Fibroblast of skin of scalp (primary cell): ENCODE results near the gene PYROXD2. TPM values are rescaled to one million over a fixed set of nuclear protein-coding genes. Genes with fewer than 3 reads are reported as not detected.
A peak's percentile ranks its signal among the peaks of the same experiment; 100 is the strongest.

ENCODE experiments used
- DNase-seq: peaks from one replicate; pipeline ENCODE4 v3.0.0-alpha.2; 2013
- polyA plus RNA-seq, 2 experiments: library from polyadenylated mRNA; unstranded; fragments of 120-200 nt; gene quantifications; one replicate each; pipeline ENCODE4 v1.2.1, GENCODE V29; 2013; ENCODE audit not compliant: insufficient read length in 2 of 2

The PYROXD2 gene
- polyA plus RNA-seq (2013, experiment 1 of 2; ENCODE audit: insufficient read length), result 15.0 TPM
- polyA plus RNA-seq (2013, experiment 2 of 2; ENCODE audit: insufficient read length), result 12.5 TPM

DNA sequence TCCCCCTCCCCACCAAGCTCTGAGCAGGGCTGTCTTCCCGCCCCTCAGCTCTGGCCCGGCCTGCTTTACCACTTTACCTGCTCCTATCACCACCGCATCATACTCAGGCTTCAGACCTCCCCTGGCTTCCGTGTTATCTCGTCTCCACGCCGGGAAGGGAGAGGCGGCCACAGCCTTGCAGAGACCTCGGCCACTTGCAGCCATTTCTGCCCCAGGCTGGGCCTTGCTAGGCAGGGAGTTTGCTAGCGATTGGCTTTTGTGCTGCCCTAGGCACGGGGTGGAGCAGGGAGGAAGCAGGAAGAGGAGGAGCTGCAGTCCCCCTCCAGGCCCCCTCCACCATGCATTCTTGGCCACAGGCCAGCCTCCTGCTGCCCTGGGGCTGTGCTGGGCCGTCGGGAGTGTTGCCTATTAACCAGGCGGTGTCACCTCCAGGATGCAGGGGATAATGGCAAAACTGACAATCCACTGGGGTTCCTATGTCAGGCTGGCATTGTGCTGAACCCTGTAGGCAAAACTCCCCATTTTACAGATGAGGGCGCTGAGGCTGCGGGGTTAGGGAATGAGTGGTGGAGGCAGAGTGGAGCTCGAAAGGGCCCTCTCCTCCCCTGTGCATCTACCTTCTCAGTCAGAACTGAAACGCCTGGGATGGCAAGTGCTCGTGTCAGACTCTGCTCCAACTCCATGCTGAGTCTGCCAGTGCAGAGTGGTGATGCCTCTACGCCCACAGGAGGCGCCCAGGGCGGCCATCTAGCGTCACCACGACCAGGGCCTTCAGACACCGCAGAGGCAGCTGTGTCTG is at the start of gene PYROXD2:
TSS of gene PYROXD2 (minus strand) at position 251 of the 799 bp plus-strand sequence. CDS start at position 204, 47 bp downstream.
- DNase-seq, result peak; percentile 97

DNA sequence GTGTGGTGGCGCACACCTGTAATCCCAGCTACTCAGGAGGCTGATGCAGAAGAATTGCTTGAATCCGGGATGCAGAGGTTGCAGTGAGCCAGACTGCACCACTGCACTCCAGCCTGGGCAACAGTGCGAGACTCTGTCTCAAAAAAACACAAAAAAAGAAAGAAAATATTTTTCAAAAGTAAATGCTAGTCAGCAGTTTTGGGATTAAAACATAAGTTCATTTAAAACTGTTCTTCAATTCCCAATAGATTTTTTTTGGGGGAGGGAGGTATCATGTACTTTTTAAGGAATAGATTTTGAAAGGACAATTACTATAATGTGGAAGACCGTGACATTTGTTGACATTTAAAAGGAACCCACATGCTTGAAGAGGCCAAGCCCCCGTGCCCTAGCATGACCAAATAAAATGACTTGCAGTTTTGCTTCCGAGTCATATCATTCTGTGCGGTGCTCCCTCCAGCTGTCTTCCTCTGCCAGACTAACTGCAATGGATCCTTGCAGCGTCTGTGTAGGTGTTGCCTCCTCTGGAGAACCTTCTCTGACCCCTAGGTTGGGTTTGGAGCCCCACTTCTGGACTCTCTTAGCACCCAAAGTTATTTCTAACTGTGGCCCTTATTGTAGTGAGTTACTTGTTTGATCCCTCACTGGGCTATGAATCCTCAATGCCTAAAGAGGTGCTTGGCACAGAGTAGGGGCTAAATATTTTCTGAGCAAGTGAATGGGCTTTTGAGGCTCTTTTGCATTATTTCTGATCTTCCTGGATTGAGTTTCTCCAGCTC is 49.2 kb upstream of the PYROXD2 start:
- no peak for DNase-seq

DNA sequence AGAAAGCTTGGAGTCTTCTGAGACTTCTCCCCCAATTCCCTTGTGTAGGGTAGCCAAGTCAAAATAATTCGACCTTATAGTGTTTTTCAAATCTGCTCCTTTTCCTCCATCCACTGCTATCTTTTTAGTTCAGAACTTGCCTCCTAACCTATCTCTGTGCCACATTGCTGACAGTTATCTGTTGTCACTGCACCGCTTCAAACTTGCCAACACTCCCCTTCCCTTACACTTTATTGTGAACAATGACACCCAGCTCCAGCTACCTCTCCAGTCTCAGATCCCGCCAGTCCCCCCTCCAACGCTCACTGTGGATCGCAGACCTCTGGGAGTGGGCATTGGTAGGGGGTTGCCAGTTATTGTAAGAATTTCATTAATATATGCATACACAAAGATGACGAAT is 48.0 kb upstream of the PYROXD2 start:
- DNase-seq, result no peak

DNA sequence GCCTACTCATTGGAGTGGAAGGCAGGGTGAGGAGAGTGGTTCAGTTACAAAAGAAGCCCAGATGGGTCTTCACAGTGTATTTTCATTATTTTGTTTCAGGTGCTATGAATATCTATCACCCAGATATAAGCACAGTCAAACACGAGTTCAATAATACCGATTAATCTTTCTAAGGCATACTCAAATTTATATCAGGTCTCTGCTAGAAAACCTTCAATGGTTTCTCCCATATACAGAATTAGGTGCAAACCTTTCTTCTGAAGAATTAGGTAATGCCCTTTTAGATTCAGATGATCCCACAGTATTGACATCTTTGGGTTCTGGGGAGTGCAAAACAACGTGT is 46.5 kb upstream of the PYROXD2 start:
- DNase-seq, result no peak

DNA sequence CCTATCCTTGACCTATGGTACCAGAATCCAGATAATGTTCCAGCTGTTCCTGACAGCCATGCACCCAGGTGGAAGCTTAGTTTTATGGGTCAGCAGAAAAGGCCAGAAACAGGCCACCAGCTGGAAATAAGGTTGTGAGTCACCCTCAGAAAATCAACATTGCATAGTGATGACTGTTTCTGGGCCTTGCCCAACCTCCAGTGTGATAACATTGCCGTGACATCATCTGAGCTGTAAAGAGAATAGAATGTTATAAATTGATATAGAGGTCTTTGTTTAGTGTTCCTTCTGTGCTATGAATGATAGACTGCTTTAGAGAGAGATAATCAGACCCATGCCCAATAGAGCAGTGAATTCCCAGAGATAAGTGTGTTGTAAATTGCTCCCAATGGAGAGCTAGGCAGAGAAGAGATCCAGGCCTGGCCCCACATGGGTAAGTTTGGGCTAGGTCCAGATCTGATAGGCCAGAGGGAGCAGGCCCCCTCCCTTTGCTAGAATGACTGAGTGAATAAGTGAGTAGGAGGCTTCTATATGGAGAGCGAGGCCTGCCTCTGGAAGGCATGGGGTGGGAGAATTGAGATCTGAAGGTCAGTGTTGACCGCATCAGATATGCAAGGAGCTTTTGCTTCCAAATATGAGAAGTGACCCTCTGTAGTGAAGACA is 46.0 kb upstream of the PYROXD2 start:
- DNase-seq, result peak; percentile 89

DNA sequence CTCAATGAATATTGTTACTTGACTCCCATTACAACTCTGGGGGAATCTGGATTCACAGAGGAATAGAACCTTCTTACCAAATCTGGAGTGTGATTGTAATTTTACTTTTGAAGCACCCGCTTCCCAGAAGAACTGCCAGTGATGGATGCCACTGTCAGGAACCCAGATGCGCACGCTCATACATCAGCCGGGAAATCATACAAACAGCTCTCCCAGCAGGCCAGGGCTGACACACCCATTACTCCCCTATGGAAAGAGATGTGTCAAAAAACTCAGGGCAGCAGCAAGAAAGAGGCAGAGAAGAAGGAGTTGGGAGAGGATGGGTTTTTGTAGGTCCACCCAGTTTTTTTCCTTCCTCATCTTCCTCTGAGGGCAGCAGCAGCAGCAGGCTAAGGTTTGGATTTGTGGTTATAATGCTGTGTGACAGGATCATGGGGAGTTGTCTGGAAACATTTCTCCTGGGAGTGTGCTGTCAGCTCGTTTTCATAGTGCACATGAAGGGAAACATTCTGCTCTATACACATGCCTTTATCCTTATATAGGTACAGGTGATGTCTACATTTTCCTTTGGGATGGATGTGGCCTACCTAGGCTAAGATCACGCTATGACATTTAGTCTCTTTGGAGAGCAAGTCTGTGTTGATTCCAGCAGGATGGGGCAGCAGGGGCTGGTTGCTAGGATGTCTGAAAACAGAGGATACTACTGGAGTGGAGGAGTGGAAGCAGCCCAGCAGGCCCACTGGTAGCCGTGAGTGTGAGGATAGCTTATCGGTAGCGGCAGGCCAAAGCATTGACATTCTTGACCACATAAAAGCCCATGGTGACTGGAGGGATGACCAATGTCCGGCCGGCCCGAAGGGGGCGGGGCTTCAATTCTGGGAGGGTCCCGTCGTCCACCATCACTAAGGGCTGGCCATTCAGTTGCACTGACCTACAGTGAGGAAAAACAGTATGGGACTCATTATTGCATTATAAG is 44.1 kb upstream of the PYROXD2 start:
- DNase-seq, result no peak

DNA sequence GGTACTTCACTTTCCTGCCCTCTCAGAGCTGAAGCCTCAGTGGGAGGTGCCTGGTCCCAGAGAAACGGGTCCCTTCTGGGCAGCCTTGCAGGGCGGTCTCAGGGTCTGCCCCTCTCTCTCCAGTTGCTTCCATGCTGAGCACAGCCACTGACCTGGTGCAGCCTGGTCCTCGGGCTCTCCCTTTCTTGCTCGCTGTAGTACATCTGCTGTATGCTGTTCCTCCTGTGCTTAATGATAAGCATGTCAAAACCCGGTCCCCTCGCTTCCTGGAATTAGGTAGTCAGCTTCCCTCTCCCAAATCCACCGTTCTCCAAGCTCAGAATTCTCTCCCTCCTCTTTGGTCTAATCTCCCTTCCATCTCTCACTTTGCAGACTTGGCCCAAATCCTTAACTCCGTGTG is 42.7 kb upstream of the PYROXD2 start:
- DNase-seq, result no peak

DNA sequence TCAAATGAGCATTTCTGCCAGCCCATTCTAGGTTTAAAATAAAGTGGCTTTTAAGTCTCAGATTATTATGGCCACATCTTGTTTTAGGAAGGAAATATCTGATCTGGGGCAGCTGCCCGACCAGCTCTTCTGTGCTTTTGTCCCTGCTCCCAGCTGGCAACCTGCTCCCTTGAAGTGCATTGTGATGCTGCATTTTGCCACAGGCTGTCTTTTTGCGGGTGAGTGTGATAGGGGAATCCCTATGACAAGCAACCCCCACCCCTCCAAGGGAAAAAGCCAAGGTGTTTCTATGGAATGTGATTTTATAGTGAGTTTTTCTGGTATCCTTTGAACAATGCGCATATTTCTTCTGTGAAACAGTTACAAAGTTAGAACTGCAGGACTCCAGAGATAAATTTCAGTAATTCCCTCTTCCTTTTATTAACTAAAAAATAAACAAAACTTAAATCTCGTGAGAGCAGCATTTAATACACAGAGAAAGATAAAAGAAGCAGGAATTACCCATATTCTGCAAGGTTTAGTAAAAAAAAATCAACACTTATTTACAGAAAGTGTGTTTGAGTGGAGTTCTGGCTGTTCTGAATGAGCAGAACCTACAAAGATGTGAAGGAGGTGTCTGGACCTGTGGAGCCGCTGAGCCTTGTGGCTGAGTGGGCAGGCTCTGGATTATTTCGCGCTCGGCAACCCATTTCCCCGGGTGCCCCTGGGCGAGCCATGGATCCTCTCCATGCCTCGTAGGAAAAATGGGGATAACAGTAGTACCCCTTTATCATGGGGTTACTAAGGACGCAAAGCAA is 41.9 kb upstream of the PYROXD2 start:
- DNase-seq, result no peak

DNA sequence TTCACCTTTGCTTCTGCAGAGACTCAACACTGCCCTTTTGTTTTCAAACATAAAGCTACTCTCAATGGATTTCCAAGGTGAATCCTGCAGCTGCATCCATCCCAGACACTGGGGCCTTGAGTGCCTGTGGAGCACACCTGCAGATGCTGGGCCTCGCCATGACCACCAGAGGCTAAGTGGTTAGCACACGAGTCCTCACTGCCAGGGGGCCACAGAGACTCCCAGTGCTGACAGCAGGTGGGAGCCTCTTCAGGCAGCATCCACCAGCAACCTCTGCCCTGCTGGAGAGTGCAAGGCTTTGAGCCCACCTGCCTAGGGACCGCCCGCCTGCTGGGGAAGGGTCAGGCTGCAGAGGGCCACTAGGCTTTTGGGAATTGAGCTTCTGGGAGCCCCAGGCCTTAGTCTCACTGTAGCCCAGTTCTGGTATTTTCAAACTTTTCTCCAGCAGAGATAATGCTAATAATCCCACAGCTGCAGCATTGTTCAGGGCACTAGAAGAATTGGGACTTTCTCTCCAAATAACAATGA is 41.1 kb upstream of the PYROXD2 start:
- no peak for DNase-seq

DNA sequence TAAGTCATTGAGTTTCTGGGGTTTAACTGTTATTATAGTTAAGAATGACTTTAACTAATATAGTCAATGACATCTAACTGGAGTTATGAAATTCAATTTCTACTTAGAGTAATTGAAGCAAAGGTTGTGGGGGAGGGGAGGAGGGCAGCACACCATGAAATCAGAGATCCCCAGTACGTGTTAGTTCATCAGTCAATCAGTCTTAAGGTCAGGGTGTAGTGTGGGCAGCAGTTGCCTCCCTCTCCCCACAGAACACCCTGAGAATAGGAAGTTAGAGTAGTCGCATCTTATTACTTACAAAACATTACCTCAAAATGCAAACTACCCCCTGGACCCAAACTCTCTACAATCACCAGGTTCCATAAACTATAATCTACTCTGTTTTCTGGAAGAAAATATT is 38.7 kb upstream of the PYROXD2 start:
- DNase-seq, result no peak

DNA sequence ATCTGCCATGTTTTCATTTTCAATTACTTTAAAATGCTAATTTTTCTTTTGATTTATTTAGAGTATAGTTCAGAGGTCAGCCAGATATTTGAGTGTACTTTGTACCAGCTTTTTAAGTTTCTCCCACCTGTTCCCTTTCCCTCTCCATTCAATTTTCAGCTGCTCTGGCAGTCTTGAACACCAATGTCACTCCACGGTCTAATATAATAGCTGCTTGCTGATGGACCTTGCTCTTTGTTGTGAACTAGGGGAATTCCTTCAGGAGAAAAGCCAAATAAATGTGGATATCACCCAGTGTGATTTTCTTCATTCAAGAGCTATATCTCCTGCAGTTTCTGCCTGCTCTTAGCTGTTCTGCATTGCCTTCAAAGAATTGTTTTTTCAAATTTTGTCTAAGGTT is 35.6 kb upstream of the PYROXD2 start:
- no peak for DNase-seq

DNA sequence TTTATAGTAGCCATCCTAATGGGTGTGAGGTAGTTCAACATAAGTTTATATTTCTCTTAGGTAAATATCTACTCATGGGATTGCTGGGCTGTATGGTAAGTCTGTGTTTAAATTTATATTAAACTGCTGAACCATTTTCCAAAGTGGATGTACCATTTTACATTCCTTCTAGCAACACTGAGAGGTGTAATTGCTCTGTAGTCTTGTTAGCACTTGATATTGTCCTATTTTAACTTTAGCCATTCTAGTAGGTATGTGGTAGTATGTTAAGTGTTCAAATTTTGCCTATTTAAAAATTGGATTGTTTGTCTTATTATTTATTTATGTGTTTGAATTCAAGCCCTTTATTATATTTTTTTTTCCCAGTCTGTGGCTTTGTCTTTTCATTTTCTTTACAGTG is 34.3 kb upstream of the PYROXD2 start:
- DNase-seq, result no peak

DNA sequence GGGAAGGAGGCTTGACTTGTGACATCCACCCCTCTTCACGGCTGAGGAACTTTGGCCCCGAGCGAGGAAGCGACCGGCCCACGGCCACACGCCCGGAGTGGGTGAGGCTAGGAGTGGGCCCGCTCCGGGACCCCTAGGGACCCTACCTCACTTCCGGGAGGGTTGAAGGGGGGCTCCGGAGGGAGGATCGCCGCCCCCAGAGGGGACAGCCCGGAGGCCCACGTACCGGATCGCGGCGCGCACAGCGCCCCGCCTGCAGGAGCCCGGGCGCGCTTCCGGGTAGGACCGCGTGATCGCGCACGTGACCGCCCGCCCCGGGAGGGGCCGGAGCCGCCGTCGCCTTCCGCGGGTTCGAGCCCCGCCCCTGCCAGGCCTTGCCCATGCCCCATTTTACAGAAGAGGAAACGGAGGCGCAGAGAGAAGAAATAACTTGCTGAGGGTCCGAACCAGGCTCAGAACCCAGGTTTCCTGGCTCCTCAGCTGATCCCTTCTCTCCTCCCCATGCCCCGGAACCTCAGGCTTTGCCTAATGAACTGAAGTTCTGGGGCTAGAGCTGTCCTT is 31.8 kb upstream of the PYROXD2 start, which contains the start of gene HPS1:
TSS of gene HPS1 (minus strand) at position 275 of the 561 bp plus-strand sequence. CDS start 3,695 bp downstream, outside the sequence.
- DNase-seq, result peak; percentile 85

DNA sequence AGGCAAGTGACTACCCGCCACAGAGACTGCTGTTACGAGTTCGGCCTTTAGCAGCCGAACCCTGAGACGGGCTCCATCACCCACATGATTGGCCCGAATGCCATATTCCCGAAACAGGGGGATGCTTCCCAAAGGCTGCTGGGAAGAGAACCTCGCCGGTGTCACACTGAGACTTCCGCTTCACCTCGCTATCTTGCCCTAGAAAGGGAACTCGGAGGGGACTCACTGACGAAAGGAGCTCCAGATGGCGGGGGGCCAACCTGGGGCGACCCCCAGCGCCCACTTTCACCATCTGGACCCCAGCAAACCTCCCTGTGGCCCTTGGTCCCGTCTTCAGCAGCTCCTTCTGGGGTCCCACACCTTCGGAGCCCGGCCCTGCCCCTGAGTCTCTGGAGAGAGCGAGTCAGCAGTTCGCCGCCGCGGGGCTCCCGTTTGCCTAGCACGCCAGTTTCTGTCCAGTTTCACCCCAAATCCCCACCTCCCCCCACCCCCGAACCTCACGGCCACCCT is 31.2 kb upstream of the PYROXD2 start:
- peak; percentile 36 for DNase-seq

DNA sequence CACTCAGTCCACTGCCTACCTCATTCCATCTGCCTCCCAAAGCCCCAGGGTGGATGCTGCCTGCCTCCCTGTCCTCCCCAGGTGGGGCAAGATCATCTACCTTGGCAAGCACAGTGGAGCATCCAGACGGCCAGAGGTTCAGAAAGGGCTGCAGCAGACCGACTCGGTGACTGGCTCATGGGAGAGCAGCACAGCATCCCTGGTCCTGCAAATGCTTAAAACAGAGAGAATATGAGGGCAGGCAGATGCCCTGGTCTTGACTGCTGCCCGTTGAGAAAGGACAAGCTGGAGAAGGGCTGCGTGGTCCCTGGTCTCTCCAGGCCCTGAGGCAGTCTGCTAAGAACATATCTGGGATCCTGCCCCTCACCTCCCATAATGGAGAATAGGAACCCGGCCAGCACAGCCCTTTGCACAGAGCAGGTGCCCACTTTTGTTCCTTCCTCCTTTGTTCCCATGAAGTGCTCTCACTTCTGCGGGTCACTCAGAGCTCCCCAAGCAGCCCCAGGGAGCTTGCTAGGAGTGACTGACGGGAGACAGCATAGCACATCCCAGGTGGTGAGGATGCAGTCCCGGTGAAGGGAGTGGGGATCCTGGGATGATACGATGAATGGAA is 30.3 kb upstream of the PYROXD2 start:
- DNase-seq, result no peak

DNA sequence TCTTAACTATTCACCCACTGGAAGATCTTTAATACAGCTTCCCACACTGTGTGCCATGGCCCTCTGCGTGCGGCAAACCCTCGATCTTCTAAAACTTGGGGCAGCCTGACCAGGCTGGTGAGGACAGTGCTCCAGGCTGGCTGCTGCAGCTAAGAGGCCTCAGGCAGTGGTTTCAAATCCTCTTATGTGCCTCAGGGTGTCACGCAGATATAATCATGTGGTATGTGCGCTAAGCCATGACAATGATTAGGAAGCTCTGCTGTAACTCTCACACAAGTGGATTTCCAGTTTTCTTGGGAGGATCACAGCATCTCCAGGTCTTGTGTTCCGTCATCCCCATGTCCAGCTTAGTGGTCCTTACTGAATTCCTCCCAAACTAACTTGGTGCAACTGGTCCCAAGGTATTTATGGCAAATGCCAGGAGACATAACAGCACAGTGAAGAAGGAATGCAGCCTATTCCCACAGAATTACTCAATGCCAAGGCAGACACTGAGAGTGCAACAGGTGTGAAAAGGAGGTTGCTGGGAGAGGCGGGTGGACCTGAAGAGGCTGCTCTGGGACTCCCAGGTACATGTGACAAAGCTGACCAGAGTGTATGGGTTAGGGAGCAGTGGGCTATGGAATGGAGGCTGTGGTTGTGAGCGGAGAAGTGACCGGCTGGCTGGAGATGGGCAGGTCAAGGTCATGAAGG is 29.5 kb upstream of the PYROXD2 start:
- no peak for DNase-seq

DNA sequence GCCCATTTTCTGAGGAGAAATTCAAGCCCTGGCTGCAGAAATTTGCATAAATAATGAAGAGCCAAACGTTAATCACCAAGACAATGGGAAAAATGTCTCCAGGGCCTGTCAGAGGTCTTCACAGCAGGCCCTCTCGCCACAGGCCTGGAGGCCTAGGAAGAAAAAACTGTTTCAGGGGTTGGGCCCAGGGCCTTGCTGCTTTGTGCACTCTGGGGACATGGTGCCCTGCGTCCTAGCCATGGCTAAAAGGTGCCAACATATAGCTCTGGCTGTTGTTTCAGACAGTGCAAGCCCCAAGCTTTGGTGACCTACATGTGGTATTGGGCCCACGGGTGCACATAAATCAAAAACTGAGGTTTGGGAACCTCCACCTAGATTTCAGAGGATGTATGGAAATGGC is 23.7 kb upstream of the PYROXD2 start:
- no peak for DNase-seq

DNA sequence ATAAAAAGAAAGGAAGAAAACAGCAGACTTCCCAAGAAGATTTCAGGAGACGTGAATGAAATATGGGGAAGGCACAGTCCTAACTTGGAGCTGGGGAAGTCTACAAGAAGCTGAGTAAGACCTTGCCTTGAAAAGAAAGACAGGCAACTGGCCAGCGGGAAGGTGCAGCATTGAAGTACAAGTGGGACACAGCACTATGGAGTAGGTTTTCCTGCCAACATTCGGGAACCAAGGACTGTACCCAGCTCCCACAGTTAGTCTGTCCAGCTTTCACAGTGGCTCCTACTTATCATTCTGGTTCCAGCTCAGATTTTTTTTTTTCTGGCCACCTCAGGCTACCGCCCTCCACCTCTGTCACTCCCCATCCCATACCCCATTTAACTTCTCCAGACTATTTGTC is 21.7 kb upstream of the PYROXD2 start:
- no peak for DNase-seq

DNA sequence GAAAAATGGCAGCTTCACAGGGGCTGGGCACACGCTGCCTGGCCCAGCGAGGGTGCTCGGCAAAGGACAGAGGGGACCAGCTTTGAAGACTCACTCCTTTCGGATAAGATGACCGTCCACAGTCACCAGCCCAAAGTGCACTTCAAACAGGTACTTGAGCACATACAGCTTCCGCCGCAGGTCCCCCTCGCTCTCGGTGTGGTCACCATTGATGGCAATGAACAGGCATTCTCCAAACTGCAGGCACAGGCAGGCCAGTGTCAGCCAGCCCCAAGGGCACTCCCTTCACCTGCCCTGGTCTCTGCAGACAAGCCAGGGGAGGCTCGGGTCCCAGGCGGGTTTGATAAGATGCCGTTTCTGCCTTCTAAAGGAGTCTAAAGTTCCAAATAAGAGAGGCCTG is 20.2 kb upstream of the PYROXD2 start:
- DNase-seq, result no peak
